ENCODE results near the gene MAGI2.

DNA sequence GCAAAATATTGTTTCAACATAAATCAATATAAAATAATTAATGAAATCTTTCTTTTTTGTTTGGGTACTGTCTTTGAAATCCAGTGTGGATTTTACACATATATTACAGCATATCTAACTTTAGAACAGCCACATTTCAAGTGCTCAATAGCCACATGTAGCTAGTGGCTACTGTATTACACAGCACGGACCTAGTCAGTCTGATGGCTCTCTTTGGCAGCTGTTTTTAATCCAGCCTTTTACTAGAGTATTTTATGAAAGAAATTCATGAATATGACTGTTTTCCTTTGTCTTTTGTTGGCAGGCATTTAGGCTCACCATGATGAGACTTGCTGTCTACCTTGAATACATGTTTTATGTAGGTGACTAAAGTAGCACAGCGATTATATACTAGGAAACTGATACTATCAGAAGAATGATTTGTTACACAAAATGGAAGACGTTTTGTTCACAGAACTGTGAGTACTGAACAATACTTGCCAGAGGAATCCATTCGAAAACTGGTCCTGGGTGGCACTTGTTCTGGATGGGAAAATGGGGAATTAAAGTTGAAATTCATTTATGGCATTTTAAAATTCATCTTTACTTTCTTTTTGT is 1268.2 kb downstream of the MAGI2 start:
- TF ChIP-seq, protein P1, sequence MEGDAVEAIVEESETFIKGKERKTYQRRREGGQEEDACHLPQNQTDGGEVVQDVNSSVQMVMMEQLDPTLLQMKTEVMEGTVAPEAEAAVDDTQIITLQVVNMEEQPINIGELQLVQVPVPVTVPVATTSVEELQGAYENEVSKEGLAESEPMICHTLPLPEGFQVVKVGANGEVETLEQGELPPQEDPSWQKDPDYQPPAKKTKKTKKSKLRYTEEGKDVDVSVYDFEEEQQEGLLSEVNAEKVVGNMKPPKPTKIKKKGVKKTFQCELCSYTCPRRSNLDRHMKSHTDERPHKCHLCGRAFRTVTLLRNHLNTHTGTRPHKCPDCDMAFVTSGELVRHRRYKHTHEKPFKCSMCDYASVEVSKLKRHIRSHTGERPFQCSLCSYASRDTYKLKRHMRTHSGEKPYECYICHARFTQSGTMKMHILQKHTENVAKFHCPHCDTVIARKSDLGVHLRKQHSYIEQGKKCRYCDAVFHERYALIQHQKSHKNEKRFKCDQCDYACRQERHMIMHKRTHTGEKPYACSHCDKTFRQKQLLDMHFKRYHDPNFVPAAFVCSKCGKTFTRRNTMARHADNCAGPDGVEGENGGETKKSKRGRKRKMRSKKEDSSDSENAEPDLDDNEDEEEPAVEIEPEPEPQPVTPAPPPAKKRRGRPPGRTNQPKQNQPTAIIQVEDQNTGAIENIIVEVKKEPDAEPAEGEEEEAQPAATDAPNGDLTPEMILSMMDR (conservative IDR thresholded peaks at IDR 0.05; ENCODE audit: low read length): no peak
- no peak for TF ChIP-seq EZH2phosphoT487 (IDR thresholded peaks at IDR 0.05; ENCODE audit: borderline replicate concordance)

Data from Loucy (cell line).